Trophoblast cell (in vitro differentiated cells and primary cell): Measurements from ENCODE around the gene VRTN.

Experiments used
- DNase-seq, 2 donors: peaks; one replicate each; pipeline ENCODE4 v3.0.0-alpha.2; 2016
- H2AFZ ChIP-seq: 2 replicates; pipeline ENCODE4 v1.6.1; 2013; ENCODE audit warnings: low read length, moderate library complexity, mild to moderate bottlenecking; ENCODE audit not compliant: insufficient read depth, poor library complexity
- H2AK5ac ChIP-seq: 2 replicates; pipeline ENCODE4 v1.6.1; 2013; ENCODE audit warnings: mild to moderate bottlenecking, low read length
- H2BK120ac ChIP-seq: 2 replicates; pipeline ENCODE4 v1.6.1; 2013; ENCODE audit warnings: low read length, mild to moderate bottlenecking, moderate library complexity; ENCODE audit not compliant: insufficient read depth, poor library complexity
- H2BK12ac ChIP-seq: 2 replicates; pipeline ENCODE4 v1.6.1; 2013; ENCODE audit warnings: mild to moderate bottlenecking, low read length, moderate library complexity
- H2BK5ac ChIP-seq: 2 replicates; pipeline ENCODE4 v1.6.1; 2013; ENCODE audit warnings: low read length, low read depth, moderate library complexity, mild to moderate bottlenecking; ENCODE audit not compliant: poor library complexity
- H3K14ac ChIP-seq: 2 replicates; pipeline ENCODE4 v1.6.1; 2013; ENCODE audit warnings: mild to moderate bottlenecking, low read length
- H3K18ac ChIP-seq: 2 replicates; pipeline ENCODE4 v1.6.1; 2013; ENCODE audit warnings: mild to moderate bottlenecking, low read length
- H3K23ac ChIP-seq: 2 replicates; pipeline ENCODE4 v1.6.1; 2013; ENCODE audit warnings: low read length
- H3K27ac ChIP-seq: 2 replicates; pipeline ENCODE4 v1.5.1; 2013; ENCODE audit warnings: low read depth, mild to moderate bottlenecking, inconsistent platforms, low read length, moderate library complexity
- H3K27me3 ChIP-seq: 2 replicates; pipeline ENCODE4 v1.6.1; 2013; ENCODE audit warnings: inconsistent platforms, mild to moderate bottlenecking, low read length, moderate library complexity; ENCODE audit not compliant: insufficient read depth
- H3K36me3 ChIP-seq, 2 experiments: 1 replicate in 1 of 2; 2 replicates in 1 of 2; pipeline ENCODE4 v1.6.1; 2013; ENCODE audit warnings: low read length in 2 of 2, mild to moderate bottlenecking in 2 of 2, moderate library complexity in 1 of 2; ENCODE audit not compliant: insufficient read depth in 2 of 2, control insufficient read depth in 1 of 2
- H3K4ac ChIP-seq: 2 replicates; pipeline ENCODE4 v1.6.1; 2013; ENCODE audit warnings: low read depth, mild to moderate bottlenecking, low read length, moderate library complexity
- H3K4me1 ChIP-seq, 2 experiments: 1 replicate in 1 of 2; 2 replicates in 1 of 2; pipeline ENCODE4 v1.6.1; 2013; ENCODE audit warnings: low read length in 2 of 2, mild to moderate bottlenecking in 2 of 2, moderate library complexity in 1 of 2; ENCODE audit not compliant: insufficient read depth in 2 of 2, control insufficient read depth in 1 of 2
- H3K4me2 ChIP-seq: 2 replicates; pipeline ENCODE4 v1.6.1; 2013; ENCODE audit warnings: inconsistent platforms, mild to moderate bottlenecking, low read length, moderate library complexity
- H3K4me3 ChIP-seq: 2 replicates; pipeline ENCODE4 v1.5.1; 2013; ENCODE audit warnings: mild to moderate bottlenecking, low read depth, low read length, inconsistent platforms
- H3K79me1 ChIP-seq: one replicate; pipeline ENCODE4 v1.6.1; 2013; ENCODE audit warnings: low read length
- H3K79me2 ChIP-seq: 2 replicates; pipeline ENCODE4 v1.6.1; 2013; ENCODE audit warnings: low read length, mild to moderate bottlenecking; ENCODE audit not compliant: control insufficient read depth, insufficient read depth, poor library complexity
- H3K9ac ChIP-seq: 2 replicates; pipeline ENCODE4 v1.6.1; 2013; ENCODE audit warnings: mild to moderate bottlenecking, low read length
- H3K9me3 ChIP-seq: 2 replicates; pipeline ENCODE4 v1.6.1; 2013; ENCODE audit warnings: low read depth, mild to moderate bottlenecking, control low read depth, inconsistent platforms, low read length; ENCODE audit not compliant: insufficient read depth
- H4K12ac ChIP-seq: 2 replicates; pipeline ENCODE4 v1.6.1; 2013; ENCODE audit warnings: low read depth, mild to moderate bottlenecking, low read length, moderate library complexity
- H4K8ac ChIP-seq: 2 replicates; pipeline ENCODE4 v1.6.1; 2013; ENCODE audit warnings: low read depth, mild to moderate bottlenecking, low read length, moderate library complexity
- H4K91ac ChIP-seq: one replicate; pipeline ENCODE4 v1.6.1; 2013; ENCODE audit warnings: low read depth, mild to moderate bottlenecking, low read length, moderate library complexity
- WGBS: extraction: QIAGEN DNeasy Blood & Tissue Kit; methylation state at CpG from one replicate; pipeline ENCODE4 v1.1.7; 2013; ENCODE audit warnings: missing lambda C conversion rate; ENCODE audit not compliant: insufficient read length, insufficient coverage; ENCODE audit errors: extremely low coverage; 5-methylcytosine and 5-hydroxymethylcytosine counted together

The VRTN gene

GRCh38 chr14:74350211-74350927 is 2.1 kb downstream of the VRTN start:
- WGBS, result no CpG with 5 or more reads among the region's 11 CpGs
- Histone ChIP-seq H3K9ac (no peak overlapping the region), H3K4me1 (peaks cover 7 to 13% of the 10 kb centered on the region in 2 experiments), H3K27me3 (no peaks in the 10 kb centered on the region), H3K36me3 (no peaks in the 10 kb centered on the region), H3K27ac (no peak overlapping the region), H2BK12ac (no peak overlapping the region), H2AFZ (no peak overlapping the region), H3K4me2 (no peak overlapping the region), H4K91ac (no peak overlapping the region), H4K12ac (no peak overlapping the region), H3K9me3 (no peaks in the 10 kb centered on the region), H4K8ac (no peak overlapping the region), H3K23ac (no peak overlapping the region), H3K79me1 (no peaks in the 10 kb centered on the region), H3K4me3 (no peak overlapping the region), H3K79me2 (no peaks in the 10 kb centered on the region), H2AK5ac (no peak overlapping the region), H2BK120ac (no peak overlapping the region), H3K4ac (no peak overlapping the region), H3K14ac (no peak overlapping the region), H3K18ac (no peak overlapping the region), H2BK5ac (no peak overlapping the region)
- no peak for DNase-seq

GRCh38 chr14:74350928-74351323 is 2.7 kb downstream of the VRTN start:
- Histone ChIP-seq H4K91ac (no peak overlapping the region), H3K36me3 (no peaks in the 10 kb centered on the region), H3K27ac (no peak overlapping the region), H3K27me3 (no peaks in the 10 kb centered on the region), H3K4me3 (no peak overlapping the region), H4K8ac (no peak overlapping the region), H2BK5ac (no peak overlapping the region), H3K9me3 (no peaks in the 10 kb centered on the region), H3K4me1 (peaks cover 7 to 13% of the 10 kb centered on the region in 2 experiments), H2BK120ac (no peak overlapping the region), H3K14ac (no peak overlapping the region), H3K79me2 (no peaks in the 10 kb centered on the region), H3K18ac (no peak overlapping the region), H2AFZ (no peak overlapping the region), H3K4ac (no peak overlapping the region), H2BK12ac (no peak overlapping the region), H3K4me2 (no peak overlapping the region), H4K12ac (no peak overlapping the region), H3K23ac (no peak overlapping the region), H3K9ac (no peak overlapping the region), H3K79me1 (no peaks in the 10 kb centered on the region), H2AK5ac (no peak overlapping the region)
- no CpG with 5 or more reads among the region's 1 CpG for WGBS
- DNase-seq, result no peak

- Histone ChIP-seq H4K12ac (no peak overlapping the region), H3K4me2 (no peak overlapping the region), H3K9ac (no peak overlapping the region), H4K8ac (no peak overlapping the region), H3K4me3 (peak overlapping the region; percentile 14), H3K27ac (no peak overlapping the region), H4K91ac (no peak overlapping the region), H3K79me2 (no peaks in the 10 kb centered on the region), H2AK5ac (no peak overlapping the region), H3K14ac (no peak overlapping the region), H3K36me3 (no peaks in the 10 kb centered on the region), H2BK120ac (no peak overlapping the region), H2BK12ac (no peak overlapping the region), H3K18ac (no peak overlapping the region), H3K79me1 (no peaks in the 10 kb centered on the region), H3K4ac (no peak overlapping the region), H3K9me3 (no peaks in the 10 kb centered on the region), H3K23ac (no peak overlapping the region), H2AFZ (no peak overlapping the region), H3K4me1 (no peaks in the 10 kb centered on the region), H3K27me3 (no peaks in the 10 kb centered on the region), H2BK5ac (no peak overlapping the region)
- no CpG with 5 or more reads among the region's 32 CpGs for WGBS
- DNase-seq, result no peak
These were observed 8.8 kb downstream of the VRTN start for GRCh38 chr14:74356892-74357575.

GRCh38 chr14:74357585-74357984 is 9.3 kb downstream of the VRTN start:
- no peaks in the 10 kb centered on the region for H3K27me3 ChIP-seq
- no peak for DNase-seq
- no peak overlapping the region for H3K23ac ChIP-seq
- no peak overlapping the region for H4K12ac ChIP-seq
- no peaks in the 10 kb centered on the region for H3K4me1 ChIP-seq
- H3K27ac ChIP-seq, result no peak overlapping the region
- no peaks in the 10 kb centered on the region for H3K9me3 ChIP-seq
- no peaks in the 10 kb centered on the region for H3K79me2 ChIP-seq
- no peaks in the 10 kb centered on the region for H3K36me3 ChIP-seq
- H4K91ac ChIP-seq, result no peak overlapping the region
- H3K4me2 ChIP-seq, result no peak overlapping the region
- H2BK5ac ChIP-seq, result no peak overlapping the region
- no peak overlapping the region for H2BK12ac ChIP-seq
- no peak overlapping the region for H2BK120ac ChIP-seq
- no peak overlapping the region for H3K9ac ChIP-seq
- no peak overlapping the region for H3K14ac ChIP-seq
- H3K18ac ChIP-seq, result no peak overlapping the region
- no peak overlapping the region for H4K8ac ChIP-seq
- no CpG with 5 or more reads among the region's 19 CpGs for WGBS
- H3K79me1 ChIP-seq, result no peaks in the 10 kb centered on the region
- H3K4ac ChIP-seq, result no peak overlapping the region
- H2AK5ac ChIP-seq, result no peak overlapping the region
- H3K4me3 ChIP-seq, result no peak overlapping the region
- H2AFZ ChIP-seq, result no peak overlapping the region
